Endothelial cell of umbilical vein (primary cell): ENCODE measurements around the gene ZNF816.

Experiments used
- JUN ChIP-seq: IDR thresholded peaks from 2 replicates; pipeline ENCODE4 v1.6.1; 2011; ENCODE audit warnings: borderline replicate concordance, low read depth; ENCODE audit not compliant: insufficient read length, insufficient read depth
- TF ChIP-seq, protein P1 (sequence below): IDR thresholded peaks from 2 replicates; pipeline ENCODE4 v1.6.1; 2011; ENCODE audit not compliant: insufficient read depth, insufficient read length
- TF ChIP-seq, protein P2 (sequence below), 2 donors: IDR thresholded peaks; 1 replicate in 1 of 2; 2 replicates in 1 of 2; pipeline ENCODE4 v1.5.1; 2011; ENCODE audit warnings: low read length in 2 of 2, mild to moderate bottlenecking in 2 of 2, moderate library complexity in 2 of 2, control low read depth in 1 of 2, inconsistent platforms in 1 of 2, low read depth in 1 of 2; ENCODE audit not compliant: insufficient read depth in 1 of 2; ENCODE audit errors: extremely low read depth in 1 of 2

DNA sequence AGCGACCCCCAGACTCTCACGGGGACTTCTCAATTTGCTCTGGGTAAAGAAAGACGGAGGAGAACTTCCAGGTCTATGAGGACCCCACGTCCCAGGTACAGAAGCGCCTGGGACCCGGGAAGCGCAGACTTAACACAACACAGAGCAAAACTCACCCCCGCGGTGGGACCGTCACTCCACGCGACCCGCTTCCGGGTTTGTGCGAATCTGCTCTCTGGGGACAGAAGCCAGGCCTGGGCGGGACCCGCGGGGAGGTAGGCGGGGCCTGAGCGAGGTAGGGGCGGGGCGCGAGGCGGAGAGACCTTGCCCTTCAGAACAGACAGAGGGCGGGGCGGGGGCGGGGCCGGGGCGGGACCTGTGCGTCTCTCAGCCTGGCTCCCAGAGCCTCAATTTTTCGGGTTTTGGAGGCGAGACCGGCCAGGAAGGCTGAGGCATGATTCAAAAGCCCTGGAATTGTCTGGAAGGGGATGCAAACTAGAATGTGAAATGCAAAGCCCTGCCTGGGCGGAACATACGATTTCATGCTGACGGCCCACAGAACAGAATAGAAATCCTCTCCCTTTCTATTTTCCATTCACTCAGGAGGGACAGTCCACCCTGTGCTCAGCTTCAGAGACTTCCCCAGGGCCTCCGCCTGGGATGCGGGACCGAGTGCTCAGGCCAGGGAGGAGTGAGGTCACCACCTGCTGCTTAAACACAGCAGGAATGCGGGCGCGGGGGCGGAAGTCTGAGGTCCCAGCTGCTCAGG is 20.1 kb downstream of the ZNF816 start:
- TF ChIP-seq, protein P1, sequence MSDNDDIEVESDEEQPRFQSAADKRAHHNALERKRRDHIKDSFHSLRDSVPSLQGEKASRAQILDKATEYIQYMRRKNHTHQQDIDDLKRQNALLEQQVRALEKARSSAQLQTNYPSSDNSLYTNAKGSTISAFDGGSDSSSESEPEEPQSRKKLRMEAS: no peak
- no peak for TF ChIP-seq JUN
- TF ChIP-seq, protein P2, sequence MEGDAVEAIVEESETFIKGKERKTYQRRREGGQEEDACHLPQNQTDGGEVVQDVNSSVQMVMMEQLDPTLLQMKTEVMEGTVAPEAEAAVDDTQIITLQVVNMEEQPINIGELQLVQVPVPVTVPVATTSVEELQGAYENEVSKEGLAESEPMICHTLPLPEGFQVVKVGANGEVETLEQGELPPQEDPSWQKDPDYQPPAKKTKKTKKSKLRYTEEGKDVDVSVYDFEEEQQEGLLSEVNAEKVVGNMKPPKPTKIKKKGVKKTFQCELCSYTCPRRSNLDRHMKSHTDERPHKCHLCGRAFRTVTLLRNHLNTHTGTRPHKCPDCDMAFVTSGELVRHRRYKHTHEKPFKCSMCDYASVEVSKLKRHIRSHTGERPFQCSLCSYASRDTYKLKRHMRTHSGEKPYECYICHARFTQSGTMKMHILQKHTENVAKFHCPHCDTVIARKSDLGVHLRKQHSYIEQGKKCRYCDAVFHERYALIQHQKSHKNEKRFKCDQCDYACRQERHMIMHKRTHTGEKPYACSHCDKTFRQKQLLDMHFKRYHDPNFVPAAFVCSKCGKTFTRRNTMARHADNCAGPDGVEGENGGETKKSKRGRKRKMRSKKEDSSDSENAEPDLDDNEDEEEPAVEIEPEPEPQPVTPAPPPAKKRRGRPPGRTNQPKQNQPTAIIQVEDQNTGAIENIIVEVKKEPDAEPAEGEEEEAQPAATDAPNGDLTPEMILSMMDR (IDR thresholded peaks at IDR 0.05; ENCODE audit: extremely low read depth in 1 of 2, insufficient read depth in 1 of 2, low read depth in 1 of 2, low read length in 2 of 2): no peak
